GM12801 (cell line): ENCODE results near the gene CALCR.

ENCODE experiments used
- TF ChIP-seq, protein P1 (sequence below): IDR thresholded peaks from one replicate; pipeline ENCODE4 v1.5.1; 2011; ENCODE audit warnings: control low read depth; ENCODE audit not compliant: insufficient read length; ENCODE audit errors: extremely low read depth

The CALCR gene

DNA sequence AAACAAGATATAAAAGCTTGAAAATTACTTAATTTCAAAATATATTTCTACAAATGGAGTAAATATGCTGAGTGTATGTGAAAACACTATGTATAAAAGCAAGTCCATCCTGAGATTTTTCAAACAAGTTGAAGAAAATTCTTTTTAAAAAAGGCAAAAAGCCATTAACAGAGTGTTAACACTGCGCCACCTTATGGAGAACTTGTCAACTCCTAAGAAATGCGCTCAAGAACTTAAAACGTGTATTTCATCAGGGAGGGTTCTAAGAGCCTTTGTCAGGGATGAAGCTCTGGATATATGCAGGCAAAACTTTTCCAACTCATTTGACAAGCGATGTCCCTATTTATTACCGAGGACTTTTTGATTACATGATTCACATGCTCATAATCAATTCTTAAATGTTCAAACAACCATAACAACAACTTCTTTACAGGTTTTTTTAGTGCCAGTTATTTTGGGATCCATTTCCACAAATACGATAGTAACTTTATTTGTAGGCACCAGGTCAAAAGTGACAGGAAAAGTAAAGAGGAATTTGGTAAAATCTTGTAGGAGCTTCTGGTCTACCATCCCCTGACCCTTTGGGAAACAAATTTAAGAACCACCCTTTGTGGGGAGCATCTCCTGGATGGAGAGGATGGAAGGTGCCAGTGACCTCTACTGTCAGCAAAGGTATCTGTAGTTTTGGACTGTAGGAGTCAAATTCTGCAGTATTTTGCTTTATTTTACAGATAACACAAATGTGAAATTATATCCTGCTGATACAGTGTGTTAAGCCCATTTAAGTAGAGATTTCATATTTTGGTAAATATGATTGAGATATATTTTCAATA is 23.2 kb downstream of the CALCR start:
- TF ChIP-seq, protein P1, sequence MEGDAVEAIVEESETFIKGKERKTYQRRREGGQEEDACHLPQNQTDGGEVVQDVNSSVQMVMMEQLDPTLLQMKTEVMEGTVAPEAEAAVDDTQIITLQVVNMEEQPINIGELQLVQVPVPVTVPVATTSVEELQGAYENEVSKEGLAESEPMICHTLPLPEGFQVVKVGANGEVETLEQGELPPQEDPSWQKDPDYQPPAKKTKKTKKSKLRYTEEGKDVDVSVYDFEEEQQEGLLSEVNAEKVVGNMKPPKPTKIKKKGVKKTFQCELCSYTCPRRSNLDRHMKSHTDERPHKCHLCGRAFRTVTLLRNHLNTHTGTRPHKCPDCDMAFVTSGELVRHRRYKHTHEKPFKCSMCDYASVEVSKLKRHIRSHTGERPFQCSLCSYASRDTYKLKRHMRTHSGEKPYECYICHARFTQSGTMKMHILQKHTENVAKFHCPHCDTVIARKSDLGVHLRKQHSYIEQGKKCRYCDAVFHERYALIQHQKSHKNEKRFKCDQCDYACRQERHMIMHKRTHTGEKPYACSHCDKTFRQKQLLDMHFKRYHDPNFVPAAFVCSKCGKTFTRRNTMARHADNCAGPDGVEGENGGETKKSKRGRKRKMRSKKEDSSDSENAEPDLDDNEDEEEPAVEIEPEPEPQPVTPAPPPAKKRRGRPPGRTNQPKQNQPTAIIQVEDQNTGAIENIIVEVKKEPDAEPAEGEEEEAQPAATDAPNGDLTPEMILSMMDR, result no peak

DNA sequence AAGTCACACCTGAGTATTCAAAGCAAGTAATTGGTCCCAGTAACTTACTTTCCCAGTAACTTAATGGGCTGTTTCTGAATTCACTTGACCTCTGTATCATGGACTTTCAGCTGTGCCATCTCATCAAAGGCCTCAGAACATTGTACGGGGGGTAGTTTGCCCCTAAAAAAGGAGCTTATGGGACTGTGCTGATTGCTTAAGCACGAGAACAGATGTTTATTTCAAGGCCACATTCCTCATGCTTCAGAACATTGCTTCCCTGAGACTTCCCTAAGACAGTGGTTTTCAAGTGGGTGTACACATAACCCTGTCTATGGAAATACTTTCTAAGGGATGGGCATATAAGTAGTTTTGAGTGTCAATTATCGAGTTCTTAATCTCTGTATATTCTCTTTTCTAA is 26.8 kb downstream of the CALCR start:
- TF ChIP-seq, protein P1, result no peak

DNA sequence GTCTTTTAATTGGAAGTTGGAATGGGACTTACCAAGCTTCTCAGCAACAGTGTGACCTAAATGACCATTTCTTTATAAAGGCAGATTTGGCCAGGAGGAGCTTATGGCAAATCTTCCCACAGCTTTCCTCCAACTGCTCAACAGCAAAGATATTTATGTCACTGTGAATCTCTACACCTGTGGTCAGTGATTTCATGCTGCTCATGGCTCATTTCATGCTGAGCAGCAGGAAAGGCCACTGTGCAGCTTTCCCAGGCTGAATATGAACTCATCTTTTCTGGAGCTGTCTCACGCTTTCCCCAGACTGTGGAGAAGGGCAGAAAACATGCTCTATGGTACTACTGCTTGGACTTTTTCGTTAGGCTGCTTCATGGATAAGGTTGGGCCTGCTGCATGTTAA is 29.8 kb downstream of the CALCR start:
- TF ChIP-seq, protein P1, result no peak

- TF ChIP-seq, protein P1, result no peak
These were observed 36.5 kb downstream of the CALCR start for GRCh38 chr7:93538061-93538460.

GRCh38 chr7:93535616-93536015 is 38.9 kb downstream of the CALCR start:
- TF ChIP-seq, protein P1, result no peak

GRCh38 chr7:93530701-93531100 is 43.8 kb downstream of the CALCR start:
- TF ChIP-seq, protein P1, result no peak

- TF ChIP-seq, protein P1, result no peak
These were observed 57.7 kb downstream of the CALCR start for GRCh38 chr7:93516834-93517233.
